GM21381 (cell line): ENCODE measurements around the gene GRK6.
"Not testable (repeated sequence)": the region's sequence is repeated elsewhere in the genome, so short reads cannot be mapped to it uniquely, and the experiment has no call there.

ENCODE experiments used
- ATAC-seq: cut with Tn5 transposase; IDR thresholded peaks from one replicate; pipeline ENCODE4 v1.9.1; 2021; ENCODE audit warnings: mild to moderate bottlenecking, moderate library complexity; ENCODE audit not compliant: unreplicated experiment

Gene GRK6

GRCh38 chr5:177483994-177484901, 57.8 kb downstream of the GRK6 start:
- ATAC-seq, result no peak

DNA sequence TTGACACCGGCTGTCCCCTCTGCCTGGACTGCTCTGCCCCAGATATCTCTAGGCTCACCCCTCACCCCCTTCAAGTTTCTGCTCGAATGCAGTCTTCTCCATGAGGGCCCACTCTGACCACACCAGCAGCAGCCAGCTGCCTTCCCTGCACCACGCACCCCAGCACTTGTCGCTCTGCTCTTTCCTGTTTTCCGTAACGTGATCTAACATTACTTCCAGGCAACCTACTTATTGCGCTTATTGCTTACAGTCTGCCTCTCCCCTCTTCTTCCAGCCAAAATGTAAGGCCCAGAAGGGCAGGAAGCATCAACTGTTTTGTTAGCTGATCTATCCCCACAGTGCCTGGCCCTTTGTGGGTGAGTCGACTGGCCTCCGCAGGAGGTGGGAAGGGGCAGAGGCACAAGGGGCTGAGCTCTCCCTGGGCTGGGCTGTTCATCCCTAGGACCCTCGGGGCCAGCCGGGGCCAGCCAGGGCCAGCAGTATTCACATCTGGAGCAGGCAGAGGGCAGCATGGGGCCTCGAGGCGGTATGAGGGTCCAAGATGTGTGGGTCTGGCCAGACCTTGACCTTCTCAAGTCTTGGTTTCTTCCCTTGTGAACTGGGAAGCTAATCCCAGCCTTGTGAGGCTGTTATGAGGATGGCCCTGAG, 58.5 kb downstream of the GRK6 start:
- no peak for ATAC-seq

GRCh38 chr5:177485753-177486152, 59.3 kb downstream of the GRK6 start:
- not testable (repeated sequence) for ATAC-seq

GRCh38 chr5:177486256-177486655, 59.8 kb downstream of the GRK6 start:
- no peak for ATAC-seq

DNA sequence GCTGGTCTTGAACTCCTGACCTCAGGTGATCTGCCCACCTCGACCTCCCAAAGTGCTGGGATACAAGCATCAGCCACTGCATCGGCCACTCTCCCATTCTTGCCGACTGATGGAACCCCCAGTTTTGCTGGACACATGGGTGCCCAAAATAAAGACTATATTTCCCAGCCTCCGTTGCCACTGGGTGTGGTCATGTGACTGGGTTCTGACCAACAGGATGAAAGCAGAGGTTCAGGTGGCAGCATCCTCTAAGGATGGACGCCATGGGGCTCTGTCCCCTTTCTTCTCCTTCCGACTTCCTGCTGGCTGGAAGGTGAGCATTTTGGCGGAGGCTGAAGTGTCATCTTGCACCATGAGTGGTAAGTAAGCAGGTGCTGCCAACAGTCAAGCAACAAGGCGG, 60.7 kb downstream of the GRK6 start:
- no peak for ATAC-seq

GRCh38 chr5:177487975-177488374, 61.5 kb downstream of the GRK6 start:
- no peak for ATAC-seq

DNA sequence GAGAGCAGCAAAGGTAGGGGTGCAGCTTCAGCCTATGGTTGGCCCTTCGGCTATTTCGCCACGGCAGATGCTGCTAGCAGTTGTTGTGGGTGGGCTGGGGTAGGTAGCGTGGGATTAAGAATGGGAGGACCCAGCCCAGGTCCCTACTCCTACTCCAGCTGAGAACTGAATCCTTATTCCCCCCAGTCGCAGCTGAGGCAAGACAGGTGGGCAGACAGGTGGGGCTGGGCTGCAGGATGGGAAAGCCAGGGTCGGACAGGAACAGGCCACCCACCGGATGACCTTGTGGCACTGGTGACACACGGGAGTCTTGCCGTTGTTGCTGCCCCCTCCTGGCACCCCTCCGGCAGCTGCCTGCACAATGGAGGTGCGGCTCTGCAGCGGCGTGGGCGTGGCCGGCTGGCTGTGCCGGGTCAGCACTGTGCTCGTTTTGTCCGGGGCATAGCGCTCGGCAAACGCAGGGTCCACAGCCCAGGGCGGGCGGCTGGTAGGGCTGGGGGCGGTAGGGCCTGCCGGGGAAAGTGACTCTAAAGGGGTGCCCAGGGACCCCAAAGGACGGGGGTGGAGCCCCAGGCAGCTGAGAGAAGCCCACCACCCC, 62.7 kb downstream of the GRK6 start:
- no peak for ATAC-seq

- no peak for ATAC-seq
Measured at GRCh38 chr5:177490311-177490991, 64.0 kb downstream of the GRK6 start.

DNA sequence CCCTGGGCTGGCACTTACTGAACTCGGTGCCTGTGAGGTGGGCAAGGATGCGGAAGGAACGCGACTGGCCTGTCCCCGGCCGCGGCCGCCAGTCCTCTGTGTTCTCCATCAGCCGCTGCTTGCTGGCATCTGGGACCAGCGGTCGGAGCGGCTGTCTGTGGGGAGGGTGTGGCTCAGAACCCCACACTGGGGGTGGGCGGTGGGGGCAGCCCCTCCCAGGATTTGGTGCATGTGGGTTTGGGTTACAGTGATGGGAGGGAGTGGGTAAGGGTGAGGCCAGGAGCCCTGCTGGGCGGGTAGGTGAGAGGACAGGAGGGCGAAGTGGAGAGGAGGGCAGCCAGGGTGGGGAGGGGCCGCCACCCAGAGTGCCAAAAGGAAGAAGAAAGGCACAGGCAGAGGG, 64.5 kb downstream of the GRK6 start:
- ATAC-seq, result no peak

DNA sequence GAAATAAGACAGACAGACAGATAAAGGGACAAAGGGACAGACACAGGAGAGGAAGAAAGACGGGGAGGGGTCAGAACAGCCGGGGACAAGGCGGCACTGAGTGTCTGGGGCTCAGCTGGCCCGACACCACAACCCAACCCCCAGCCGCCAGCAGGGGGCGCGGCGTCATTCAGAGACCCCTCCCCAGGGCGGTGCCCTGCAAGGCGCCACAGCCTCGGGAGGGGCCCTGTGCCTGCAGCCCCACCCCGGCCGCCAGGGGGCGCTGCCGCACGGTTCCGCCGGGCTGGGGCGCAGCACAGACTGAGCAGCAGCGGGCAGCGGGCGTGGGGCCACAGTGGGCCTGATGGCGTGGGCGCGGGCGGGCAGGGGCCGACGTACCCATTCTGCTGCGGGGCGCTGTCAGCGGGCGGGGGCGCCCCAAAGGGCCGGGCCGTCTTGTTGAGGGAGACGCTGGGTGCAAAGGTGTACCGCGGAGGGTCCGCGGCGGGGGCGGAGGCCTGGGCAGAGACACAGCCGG, 65.0 kb downstream of the GRK6 start:
- no peak for ATAC-seq

DNA sequence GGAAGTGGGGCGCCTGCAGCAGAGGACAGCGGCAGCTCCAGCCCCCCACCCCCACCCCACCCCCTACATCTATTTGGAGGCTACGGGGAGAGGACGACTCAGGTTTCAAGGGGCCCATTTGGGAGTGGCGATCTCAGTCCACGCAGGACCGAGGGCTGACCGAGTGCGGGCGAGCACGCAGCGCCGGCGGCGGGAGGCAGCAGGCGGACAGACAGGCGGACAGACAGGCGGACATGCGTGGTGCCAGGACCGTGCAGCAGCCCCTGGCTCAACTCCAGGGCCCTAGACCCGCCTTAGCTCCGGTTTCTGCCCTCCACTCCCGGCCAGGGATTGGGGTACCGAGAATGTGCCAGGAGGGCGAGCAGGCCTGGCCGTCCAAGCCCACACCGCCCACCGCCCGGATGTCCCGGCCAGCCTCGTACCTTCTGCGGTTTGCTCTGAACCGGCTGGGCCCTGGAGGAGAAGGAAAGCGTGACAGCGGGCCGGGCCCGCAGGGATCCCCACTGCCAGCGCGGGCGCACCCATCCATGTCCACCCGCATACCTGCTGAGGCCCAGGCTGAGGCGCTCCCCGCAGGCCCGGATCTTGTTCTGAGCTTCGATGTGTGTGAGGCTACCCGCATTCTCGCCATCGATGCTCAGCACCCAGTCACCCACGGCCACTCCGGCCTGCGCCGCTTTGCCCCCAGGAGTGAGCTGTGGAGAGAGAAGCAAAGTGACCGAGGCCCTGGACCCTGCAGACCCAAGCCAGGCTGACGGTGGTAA, 65.7 kb downstream of the GRK6 start:
- ATAC-seq, result no peak
